HEK293 (cell line): Measurements from ENCODE around the gene ZNF236.
"Not testable (repeated sequence)": the region's sequence is repeated elsewhere in the genome, so short reads cannot be mapped to it uniquely, and the experiment has no call there.

Experiments used
- CTCF ChIA-PET: fragments of 350-600 bp; formaldehyde crosslinking; extraction: SDS; loops from one replicate; lab custom pipeline; 2021; ENCODE audit warnings: antibody characterized with exemption; lab: Yijun Ruan, JAX
- POLR2A ChIA-PET: fragments of 300-600 bp; formaldehyde crosslinking; extraction: SDS; loops from one replicate; lab custom pipeline; 2020; ENCODE audit warnings: antibody characterized with exemption, inconsistent platforms; lab: Yijun Ruan, JAX
- H3K27ac ChIP-seq: fragments of 200-500 bp; sonication (Bioruptor generic); 2 replicates; pipeline ENCODE4 v1.5.1; 2014; ENCODE audit warnings: low read depth, low read length, control low read depth, inconsistent platforms; ENCODE audit errors: extremely low read depth
- H3K36me3 ChIP-seq, 2 experiments: fragments of 200-500 bp in 1 of 2; sonication (Bioruptor generic) in 1 of 2; 1 replicate in 1 of 2; 2 replicates in 1 of 2; pipeline ENCODE4 v1.5.1; 2014 to 2017; ENCODE audit warnings: inconsistent platforms in 2 of 2, low read length in 2 of 2; ENCODE audit not compliant: control insufficient read depth in 2 of 2, insufficient read depth in 1 of 2
- H3K4me1 ChIP-seq: fragments of 200-500 bp; sonication (Bioruptor generic); 2 replicates; pipeline ENCODE4 v1.5.1; 2014; ENCODE audit warnings: mild to moderate bottlenecking, low read length, inconsistent platforms; ENCODE audit not compliant: control insufficient read depth, insufficient read depth
- H3K4me3 ChIP-seq: 2 replicates; pipeline ENCODE4 v1.5.1; 2011; ENCODE audit warnings: low read depth, mild to moderate bottlenecking, control low read depth, low read length, moderate library complexity
- H3K9me3 ChIP-seq: fragments of 200-500 bp; sonication (Bioruptor generic); 2 replicates; pipeline ENCODE4 v1.5.1; 2014; ENCODE audit warnings: low read depth, low read length, inconsistent platforms; ENCODE audit not compliant: control insufficient read depth, insufficient read depth
- GLIS1 ChIP-seq: fragments of 450-650 bp; formaldehyde crosslinking; IDR thresholded peaks from 2 replicates; pipeline ENCODE4 v1.5.1; 2016; ENCODE audit warnings: missing biosample characterization, missing genetic modification characterization
- KLF10 ChIP-seq: fragments of 450-650 bp; IDR thresholded peaks from 2 replicates; pipeline ENCODE4 v1.5.1; 2018; ENCODE audit warnings: missing biosample characterization, mild to moderate bottlenecking, missing genetic modification characterization
- PRDM1 ChIP-seq: fragments of 450-650 bp; formaldehyde crosslinking; IDR thresholded peaks from 2 replicates; pipeline ENCODE4; 2016; ENCODE audit warnings: missing biosample characterization, missing genetic modification characterization
- WT1 ChIP-seq: fragments of 450-650 bp; formaldehyde crosslinking; IDR thresholded peaks from 2 replicates; pipeline ENCODE4 v1.5.1; 2016; ENCODE audit warnings: missing biosample characterization, missing genetic modification characterization
- ZFP41 ChIP-seq: fragments of 450-650 bp; formaldehyde crosslinking; IDR thresholded peaks from 2 replicates; pipeline ENCODE4 v1.5.1; 2016; ENCODE audit warnings: missing biosample characterization, missing genetic modification characterization, borderline replicate concordance
- ZNF133 ChIP-seq: fragments of 450-650 bp; formaldehyde crosslinking; IDR thresholded peaks from 2 replicates; pipeline ENCODE4 v1.5.1; 2016; ENCODE audit warnings: missing biosample characterization, missing genetic modification characterization
- ZNF221 ChIP-seq: fragments of 450-650 bp; formaldehyde crosslinking; IDR thresholded peaks from 2 replicates; pipeline ENCODE4 v1.5.1; 2017; ENCODE audit warnings: missing biosample characterization, missing genetic modification characterization, borderline replicate concordance
- ZNF239 ChIP-seq: fragments of 450-650 bp; formaldehyde crosslinking; IDR thresholded peaks from 2 replicates; pipeline ENCODE4 v1.5.1; 2016; ENCODE audit warnings: missing biosample characterization, missing genetic modification characterization
- ZNF292 ChIP-seq: fragments of 450-650 bp; formaldehyde crosslinking; IDR thresholded peaks from 2 replicates; pipeline ENCODE4 v1.5.1; 2016; ENCODE audit warnings: low read depth, missing biosample characterization, missing genetic modification characterization, borderline replicate concordance
- ZNF324 ChIP-seq: fragments of 450-650 bp; formaldehyde crosslinking; IDR thresholded peaks from 2 replicates; pipeline ENCODE4 v1.5.1; 2016; ENCODE audit warnings: missing biosample characterization, missing genetic modification characterization
- ZNF404 ChIP-seq: fragments of 450-650 bp; formaldehyde crosslinking; IDR thresholded peaks from 2 replicates; pipeline ENCODE4 v1.5.1; 2017; ENCODE audit warnings: missing biosample characterization, missing genetic modification characterization
- ZNF416 ChIP-seq: fragments of 450-650 bp; formaldehyde crosslinking; IDR thresholded peaks from 2 replicates; pipeline ENCODE4 v1.5.1; 2016; ENCODE audit warnings: missing biosample characterization, missing genetic modification characterization
- ZNF426 ChIP-seq: fragments of 450-650 bp; formaldehyde crosslinking; IDR thresholded peaks from 2 replicates; pipeline ENCODE4 v1.5.1; 2017; ENCODE audit warnings: missing biosample characterization, missing genetic modification characterization, mild to moderate bottlenecking, inconsistent platforms, moderate library complexity
- ZNF433 ChIP-seq: fragments of 450-650 bp; formaldehyde crosslinking; IDR thresholded peaks from 2 replicates; pipeline ENCODE4 v1.5.1; 2016; ENCODE audit warnings: missing biosample characterization, missing genetic modification characterization, low read depth
- ZNF596 ChIP-seq: fragments of 450-650 bp; IDR thresholded peaks from 2 replicates; pipeline ENCODE4 v1.5.0; 2018; ENCODE audit warnings: missing biosample characterization, mild to moderate bottlenecking, missing genetic modification characterization, moderate library complexity
- ZNF600 ChIP-seq: fragments of 450-650 bp; formaldehyde crosslinking; IDR thresholded peaks from 2 replicates; pipeline ENCODE4 v1.5.1; 2016; ENCODE audit warnings: missing biosample characterization, missing genetic modification characterization
- ZNF701 ChIP-seq: fragments of 450-650 bp; formaldehyde crosslinking; IDR thresholded peaks from 2 replicates; pipeline ENCODE4 v1.5.1; 2016; ENCODE audit warnings: missing biosample characterization, missing genetic modification characterization
- ZNF707 ChIP-seq: fragments of 450-650 bp; formaldehyde crosslinking; IDR thresholded peaks from 2 replicates; pipeline ENCODE4 v1.5.1; 2016; ENCODE audit warnings: missing biosample characterization, missing genetic modification characterization
- ZNF76 ChIP-seq: fragments of 450-650 bp; formaldehyde crosslinking; IDR thresholded peaks from 2 replicates; pipeline ENCODE4; 2016; ENCODE audit warnings: low read depth, missing biosample characterization, missing genetic modification characterization, borderline replicate concordance
- ZSCAN16 ChIP-seq: fragments of 450-650 bp; formaldehyde crosslinking; IDR thresholded peaks from 2 replicates; pipeline ENCODE4 v1.5.1; 2016; ENCODE audit warnings: missing biosample characterization, missing genetic modification characterization
- TF ChIP-seq, protein P1 (sequence below): fragments of 450-650 bp; formaldehyde crosslinking; IDR thresholded peaks from 2 replicates; pipeline ENCODE4 v1.5.1; 2017; ENCODE audit warnings: missing biosample characterization, missing genetic modification characterization
- TF ChIP-seq, protein P2 (sequence below): fragments of 450-650 bp; formaldehyde crosslinking; IDR thresholded peaks from 2 replicates; pipeline ENCODE4 v1.5.1; 2016; ENCODE audit warnings: missing biosample characterization, missing genetic modification characterization, low read depth

The ZNF236 gene

DNA sequence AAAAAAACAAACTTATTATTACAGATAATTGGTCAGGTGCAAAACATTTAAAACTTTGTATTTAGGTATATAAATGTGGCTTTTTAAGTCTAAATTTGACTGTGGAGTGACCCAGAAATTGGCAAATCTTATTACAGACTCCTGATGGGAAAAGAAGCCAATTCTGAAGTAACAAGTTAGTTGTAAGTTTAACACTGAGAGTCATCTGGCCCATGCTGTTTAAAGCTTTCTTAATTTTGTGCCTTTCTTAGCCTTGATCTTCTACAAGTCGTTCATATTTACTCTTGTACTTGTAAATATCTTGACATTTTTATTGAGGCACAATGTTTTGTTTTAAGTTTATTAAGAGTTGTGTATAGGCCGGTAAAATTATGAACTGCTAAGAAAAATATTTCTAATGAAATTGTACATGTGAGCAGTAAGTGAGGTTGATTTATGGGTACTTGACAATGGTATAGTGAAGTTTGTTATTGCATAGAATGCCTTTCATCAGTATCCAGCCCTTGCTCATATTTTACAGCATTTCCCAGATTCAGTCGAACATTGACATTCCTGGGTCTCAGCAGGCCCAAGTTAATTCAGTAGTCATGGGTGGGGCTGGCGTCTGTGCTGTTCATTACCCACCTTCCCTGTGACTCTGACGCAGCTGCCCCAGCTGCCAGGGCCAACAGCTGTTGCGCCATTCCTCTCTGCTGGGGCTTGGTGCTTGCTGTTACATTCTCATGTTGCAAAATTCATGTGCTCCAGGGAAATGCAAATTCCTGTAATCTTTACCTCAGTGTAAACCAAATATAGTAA is 121.4 kb downstream of the ZNF236 start:
- Histone ChIP-seq H3K4me3 (no peak overlapping the region), H3K4me1 (no peaks in the 10 kb centered on the region), H3K36me3 (peaks cover 4 to 45% of the 10 kb centered on the region in 2 experiments; a peak in 2 of 3 replicates), H3K9me3 (no peaks in the 10 kb centered on the region), H3K27ac (no peak overlapping the region)
- CTCF ChIA-PET: interaction anchor here (0.6 kb wide), 1 partner anchor 144 kb away, joined by 3 read pairs; no protein-coding TSS in a partner anchor
- TF ChIP-seq WT1 (no peak), ZNF404 (no peak), ZNF221 (tag by site-specific recombination) (no peak), ZFP41 (tag by site-specific recombination) (no peak), ZNF324 (tag by site-specific recombination) (no peak), KLF10 (tag by site-specific recombination) (no peak), GLIS1 (tag by site-specific recombination) (no peak), ZNF76 (no peak), ZNF292 (tag by site-specific recombination) (no peak), ZNF433 (no peak)
- POLR2A ChIA-PET: no interaction called here

DNA sequence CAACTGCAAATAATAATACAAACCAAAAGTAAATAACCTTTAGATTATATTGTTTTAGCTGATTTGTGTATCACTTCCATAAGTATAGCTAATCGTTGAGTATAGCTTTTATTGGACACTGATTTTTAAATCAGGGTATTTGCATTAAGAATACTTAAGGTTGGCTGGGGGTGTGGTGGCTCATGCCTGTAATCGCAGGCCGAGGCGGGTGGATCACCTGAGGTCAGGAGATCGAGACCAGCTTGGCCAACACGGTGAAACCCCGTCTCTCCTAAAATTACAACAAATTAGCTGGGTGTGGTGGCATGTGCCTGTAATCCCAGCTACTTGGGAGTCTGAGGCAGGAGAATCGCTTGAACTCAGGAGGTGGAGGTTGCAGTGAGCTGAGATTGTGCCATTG is 122.0 kb downstream of the ZNF236 start:
- H3K4me3 ChIP-seq, H3K4me1 ChIP-seq, H3K9me3 ChIP-seq, POLR2A ChIA-PET, H3K27ac ChIP-seq: not testable (repeated sequence)
- CTCF ChIA-PET: interaction anchor here (0.6 to 1.7 kb wide), 3 partner anchors 38 to 144 kb away, joined by 3 to 6 read pairs (median 4); no protein-coding TSS in a partner anchor
- H3K36me3 ChIP-seq: peaks cover 4 to 41% of the 10 kb centered on the region in 2 experiments; a peak in 2 of 3 replicates

DNA sequence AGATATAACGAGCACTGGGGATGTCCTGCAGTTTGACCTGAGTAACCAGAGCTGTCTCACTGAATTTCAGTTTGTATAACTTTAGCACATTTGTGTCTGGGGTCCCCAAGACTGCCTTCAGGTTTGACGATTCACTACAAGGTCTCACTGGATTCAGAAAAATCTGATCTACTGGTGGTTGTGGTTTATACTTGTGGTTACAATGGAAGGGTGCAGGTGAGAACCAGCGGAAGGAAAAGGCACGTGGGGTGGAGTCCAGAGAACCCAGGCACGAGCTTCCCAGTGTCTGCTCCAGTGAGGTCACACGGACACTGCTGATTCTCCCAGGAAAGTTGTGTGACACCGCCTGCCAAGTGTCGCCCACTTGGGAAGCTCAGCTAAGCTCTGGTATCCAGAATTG is 126.0 kb downstream of the ZNF236 start:
- H3K36me3 ChIP-seq: peaks cover 19 to 58% of the 10 kb centered on the region in 2 experiments
- H3K4me3 ChIP-seq: no peak overlapping the region
- ChIA-PET CTCF (interaction anchor here (0.8 kb wide), 1 partner anchor 52 kb away, joined by 4 read pairs; no protein-coding TSS in a partner anchor), POLR2A (no interaction called here)
- no peaks in the 10 kb centered on the region for H3K4me1 ChIP-seq
- no peak overlapping the region for H3K27ac ChIP-seq
- TF ChIP-seq ZNF600 (tag by site-specific recombination): no peak
- no peak for TF ChIP-seq ZNF596 (tag by site-specific recombination)
- no peak for TF ChIP-seq ZNF426 (tag by site-specific recombination)
- no peak for TF ChIP-seq ZNF133 (tag by site-specific recombination)
- TF ChIP-seq ZNF701 (tag by site-specific recombination): no peak
- no peaks in the 10 kb centered on the region for H3K9me3 ChIP-seq

DNA sequence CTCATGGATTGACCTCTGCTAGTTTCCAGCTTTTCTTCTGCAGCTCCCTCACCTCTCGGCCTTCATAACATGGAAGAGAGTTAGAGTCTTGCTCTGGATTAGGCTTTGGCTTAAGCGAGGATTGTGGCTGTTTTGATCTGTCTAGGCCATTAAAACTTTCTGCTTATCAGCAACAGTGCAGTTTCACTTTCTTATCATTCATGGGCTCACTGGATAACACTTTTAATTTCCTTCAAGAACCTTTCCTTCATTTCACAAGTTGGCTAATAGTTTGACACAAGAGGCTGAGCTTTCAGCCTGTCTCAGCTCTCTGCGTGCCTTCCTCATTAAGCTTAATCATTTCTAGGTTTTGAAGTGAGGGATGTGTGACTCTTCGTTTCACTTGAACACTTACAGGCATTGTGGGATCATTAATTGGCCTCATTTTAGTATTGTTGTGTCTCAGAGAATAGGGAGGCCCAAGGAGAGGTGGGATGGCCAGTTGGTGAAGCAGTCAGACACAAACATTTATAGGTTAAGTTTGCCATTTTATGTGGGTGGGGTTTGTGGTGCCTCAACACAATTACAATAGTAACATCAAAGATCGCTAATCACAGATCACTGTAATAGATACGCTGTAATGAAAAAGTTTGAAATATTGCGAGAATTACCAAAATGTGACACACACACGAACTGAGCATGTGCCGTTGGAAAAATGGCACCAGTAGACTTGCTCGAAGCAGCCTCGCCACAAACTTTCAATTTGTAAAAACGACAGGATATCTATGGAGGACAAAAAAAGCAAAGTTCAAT is 129.3 kb downstream of the ZNF236 start:
- ChIA-PET CTCF (interaction anchor here (0.9 to 1.4 kb wide), 2 partner anchors 28 to 61 kb away, joined by 3 to 4 read pairs; no protein-coding TSS in a partner anchor), POLR2A (no interaction called here)
- TF ChIP-seq ZSCAN16 (tag by site-specific recombination): no peak
- TF ChIP-seq, protein P1, sequence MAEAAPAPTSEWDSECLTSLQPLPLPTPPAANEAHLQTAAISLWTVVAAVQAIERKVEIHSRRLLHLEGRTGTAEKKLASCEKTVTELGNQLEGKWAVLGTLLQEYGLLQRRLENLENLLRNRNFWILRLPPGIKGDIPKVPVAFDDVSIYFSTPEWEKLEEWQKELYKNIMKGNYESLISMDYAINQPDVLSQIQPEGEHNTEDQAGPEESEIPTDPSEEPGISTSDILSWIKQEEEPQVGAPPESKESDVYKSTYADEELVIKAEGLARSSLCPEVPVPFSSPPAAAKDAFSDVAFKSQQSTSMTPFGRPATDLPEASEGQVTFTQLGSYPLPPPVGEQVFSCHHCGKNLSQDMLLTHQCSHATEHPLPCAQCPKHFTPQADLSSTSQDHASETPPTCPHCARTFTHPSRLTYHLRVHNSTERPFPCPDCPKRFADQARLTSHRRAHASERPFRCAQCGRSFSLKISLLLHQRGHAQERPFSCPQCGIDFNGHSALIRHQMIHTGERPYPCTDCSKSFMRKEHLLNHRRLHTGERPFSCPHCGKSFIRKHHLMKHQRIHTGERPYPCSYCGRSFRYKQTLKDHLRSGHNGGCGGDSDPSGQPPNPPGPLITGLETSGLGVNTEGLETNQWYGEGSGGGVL (tag by site-specific recombination): no peak
- no peak for TF ChIP-seq ZNF707 (tag by site-specific recombination)
- peak; percentile 10; the same call in 1 of the 2 replicates for TF ChIP-seq PRDM1
- no peak for TF ChIP-seq ZNF239 (tag by site-specific recombination)
- TF ChIP-seq ZNF416 (tag by site-specific recombination): no peak
- no peak for TF ChIP-seq ZNF133 (tag by site-specific recombination)
- TF ChIP-seq, protein P2, sequence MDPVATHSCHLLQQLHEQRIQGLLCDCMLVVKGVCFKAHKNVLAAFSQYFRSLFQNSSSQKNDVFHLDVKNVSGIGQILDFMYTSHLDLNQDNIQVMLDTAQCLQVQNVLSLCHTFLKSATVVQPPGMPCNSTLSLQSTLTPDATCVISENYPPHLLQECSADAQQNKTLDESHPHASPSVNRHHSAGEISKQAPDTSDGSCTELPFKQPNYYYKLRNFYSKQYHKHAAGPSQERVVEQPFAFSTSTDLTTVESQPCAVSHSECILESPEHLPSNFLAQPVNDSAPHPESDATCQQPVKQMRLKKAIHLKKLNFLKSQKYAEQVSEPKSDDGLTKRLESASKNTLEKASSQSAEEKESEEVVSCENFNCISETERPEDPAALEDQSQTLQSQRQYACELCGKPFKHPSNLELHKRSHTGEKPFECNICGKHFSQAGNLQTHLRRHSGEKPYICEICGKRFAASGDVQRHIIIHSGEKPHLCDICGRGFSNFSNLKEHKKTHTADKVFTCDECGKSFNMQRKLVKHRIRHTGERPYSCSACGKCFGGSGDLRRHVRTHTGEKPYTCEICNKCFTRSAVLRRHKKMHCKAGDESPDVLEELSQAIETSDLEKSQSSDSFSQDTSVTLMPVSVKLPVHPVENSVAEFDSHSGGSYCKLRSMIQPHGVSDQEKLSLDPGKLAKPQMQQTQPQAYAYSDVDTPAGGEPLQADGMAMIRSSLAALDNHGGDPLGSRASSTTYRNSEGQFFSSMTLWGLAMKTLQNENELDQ (tag by site-specific recombination): no peak
- no peak overlapping the region for H3K4me3 ChIP-seq
- no peaks in the 10 kb centered on the region for H3K4me1 ChIP-seq
- H3K36me3 ChIP-seq: peaks cover 15 to 73% of the 10 kb centered on the region in 2 experiments
- H3K27ac ChIP-seq: no peak overlapping the region
- H3K9me3 ChIP-seq: no peaks in the 10 kb centered on the region
